GM12878 (cell line): ENCODE measurements around the gene TPP2. TPM values are rescaled to one million over a fixed set of nuclear protein-coding genes. Genes with fewer than 3 reads are reported as not detected.

Experiments used
- ATAC-seq: fragments of 200-7000 bp; cut with Tn5 transposase; 3 replicates; pipeline ENCODE4 v1.9.1; 2020; ENCODE audit warnings: mild to moderate bottlenecking, moderate library complexity
- BruUV-seq: library from RNA; stranded (reverse); fragments of 400-500 nt; replicated peaks from 2 replicates; lab custom pipeline; 2021; lab: Mats Ljungman, UMichigan
- CTCF ChIA-PET: fragments of 300-600 bp; sonication (Branson Sonifier 250); formaldehyde crosslinking; extraction: SDS; loops from one replicate; lab custom pipeline; 2021; ENCODE audit warnings: inconsistent platforms; lab: Yijun Ruan, JAX
- POLR2A ChIA-PET: fragments of 350-600 bp; formaldehyde crosslinking; extraction: SDS; loops from one replicate; lab custom pipeline; 2021; ENCODE audit warnings: inconsistent platforms; lab: Charles Lee
- RAD21 ChIA-PET: fragments of 300-600 bp; sonication (Branson Sonifier 250); formaldehyde crosslinking; loops from one replicate; lab custom pipeline; 2023; ENCODE audit warnings: antibody characterized with exemption; ENCODE audit not compliant: unreplicated experiment; lab: Charles Lee
- SMC1A ChIA-PET: fragments of 300-600 bp; sonication (Branson Sonifier 250); formaldehyde crosslinking; loops from one replicate; lab custom pipeline; 2023; ENCODE audit not compliant: unreplicated experiment, uncharacterized antibody; lab: Charles Lee
- DNase-seq: peaks from one replicate; pipeline ENCODE4 v3.0.0-alpha.2; 2011; ENCODE audit warnings: low read depth, low spot score
- FAIRE-seq: peaks from 3 replicates; lab custom pipeline; 2011; peaks lifted over from hg19 to GRCh38; lab: Jason Lieb, UNC
- H2AFZ ChIP-seq: 2 replicates; pipeline ENCODE4 v1.6.0; 2011; ENCODE audit warnings: low read depth, low read length, control low read depth; ENCODE audit not compliant: control insufficient read depth
- H3K27ac ChIP-seq: 2 replicates; pipeline ENCODE4 v1.5.1; 2011; ENCODE audit warnings: control low read depth; ENCODE audit not compliant: control insufficient read depth, insufficient read depth
- H3K27me3 ChIP-seq, 2 experiments: replicated peaks in 1 of 2; 2 replicates each; pipeline versions ENCODE4 v1.6.0 to v1.6.1; 2011; ENCODE audit warnings: low read length in 1 of 2; ENCODE audit not compliant: control insufficient read depth in 2 of 2, insufficient read depth in 2 of 2
- H3K36me3 ChIP-seq, 2 experiments: 2 replicates each; pipeline ENCODE4 v1.5.1; 2011; ENCODE audit warnings: low read length in 1 of 2; ENCODE audit not compliant: control insufficient read depth in 2 of 2, insufficient read depth in 2 of 2
- H3K4me1 ChIP-seq: 2 replicates; pipeline ENCODE4 v1.6.1; 2011; ENCODE audit warnings: mild to moderate bottlenecking, low read length, moderate library complexity, mixed read lengths; ENCODE audit not compliant: control insufficient read depth, insufficient read depth
- H3K4me2 ChIP-seq: 2 replicates; pipeline ENCODE4 v1.6.0; 2011; ENCODE audit warnings: control low read depth; ENCODE audit not compliant: control insufficient read depth, insufficient read depth
- H3K4me3 ChIP-seq: fragments of 200-600 bp; sonication (generic); 2 replicates; pipeline ENCODE4 v1.5.1; 2016
- H3K79me2 ChIP-seq: 2 replicates; pipeline ENCODE4 v1.6.0; 2011; ENCODE audit warnings: low read length; ENCODE audit not compliant: control insufficient read depth, insufficient read depth
- H3K9ac ChIP-seq: 2 replicates; pipeline ENCODE4 v1.8.0; 2011; ENCODE audit warnings: low read length, control low read depth, mixed read lengths; ENCODE audit not compliant: control insufficient read depth, insufficient read depth
- H3K9me3 ChIP-seq: replicated peaks from 3 replicates; pipeline ENCODE4 v1.5.1; 2011; ENCODE audit warnings: mild to moderate bottlenecking, low read length; ENCODE audit not compliant: control insufficient read depth, insufficient read depth
- H4K20me1 ChIP-seq: 2 replicates; pipeline ENCODE4 v1.6.0; 2011; ENCODE audit not compliant: control insufficient read depth, insufficient read depth
- ASH2L ChIP-seq: fragments of 300-600, 200-600 bp; sonication (generic); IDR thresholded peaks from 2 replicates; pipeline ENCODE4 v1.6.1; 2017; ENCODE audit warnings: low read depth, mild to moderate bottlenecking, borderline replicate concordance
- BCL11A ChIP-seq: IDR thresholded peaks from 2 replicates; pipeline ENCODE4 v1.6.1; 2011; ENCODE audit warnings: low read depth, low read length
- FOXM1 ChIP-seq: IDR thresholded peaks from 2 replicates; pipeline ENCODE4 v1.6.1; 2012; ENCODE audit warnings: low read depth, mild to moderate bottlenecking, inconsistent platforms, low read length, moderate library complexity
- GATAD2B ChIP-seq: fragments of 450-650 bp; conservative IDR thresholded peaks from 2 replicates; pipeline ENCODE4 v1.6.1; 2017; ENCODE audit warnings: low read depth, mild to moderate bottlenecking, moderate library complexity
- HCFC1 ChIP-seq: fragments of 150-350 bp; IDR thresholded peaks from 2 replicates; pipeline ENCODE4 v1.6.1; 2014; ENCODE audit warnings: low read length
- IRF4 ChIP-seq: IDR thresholded peaks from 2 replicates; pipeline ENCODE4 v1.6.1; 2011; ENCODE audit warnings: low read depth, low read length
- JUNB ChIP-seq: IDR thresholded peaks from 2 replicates; pipeline ENCODE4 v1.6.1; 2016; ENCODE audit warnings: antibody characterized with exemption, mild to moderate bottlenecking
- KLF5 ChIP-seq: fragments of 450-650 bp; IDR thresholded peaks from 2 replicates; pipeline ENCODE4 v1.6.1; 2014; ENCODE audit warnings: mild to moderate bottlenecking; ENCODE audit not compliant: partially characterized antibody
- MYC ChIP-seq: IDR thresholded peaks from 2 replicates; pipeline ENCODE4 v1.6.1; 2011; ENCODE audit warnings: mild to moderate bottlenecking, low read length, moderate library complexity, inconsistent platforms; ENCODE audit not compliant: insufficient read depth, insufficient replicate concordance, insufficient read length, severe bottlenecking
- SREBF1 ChIP-seq: IDR thresholded peaks from 2 replicates; pipeline ENCODE4 v1.6.1; 2012; ENCODE audit warnings: mild to moderate bottlenecking, low read length
- SRF ChIP-seq, 2 experiments: IDR thresholded peaks; 2 replicates each; pipeline ENCODE4 v1.6.1; 2011; ENCODE audit warnings: low read depth in 2 of 2, low read length in 2 of 2, mild to moderate bottlenecking in 1 of 2, moderate library complexity in 1 of 2
- TARDBP ChIP-seq: IDR thresholded peaks from 2 replicates; pipeline ENCODE4 v1.6.1; 2016; ENCODE audit warnings: borderline replicate concordance
- TCF3 ChIP-seq: IDR thresholded peaks from 2 replicates; pipeline ENCODE4 v1.6.1; 2012; ENCODE audit warnings: low read depth, mild to moderate bottlenecking, low read length, borderline replicate concordance; ENCODE audit not compliant: insufficient read depth
- WGBS: methylation state at CpG from one replicate; pipeline ENCODE4 v1.1.6; 2016; ENCODE audit warnings: low lambda C conversion rate; ENCODE audit not compliant: insufficient replicate concordance, insufficient coverage; ENCODE audit errors: missing lambda C conversion rate; 5-methylcytosine and 5-hydroxymethylcytosine counted together
- in situ Hi-C: fragments of 300-500 bp; cut with MboI; formaldehyde crosslinking; loops from 9 replicates; pipeline ENCODE4 v1.14.3; 2018; ENCODE audit warnings: mixed read lengths
- intact Hi-C: fragments of 100-400 bp; cut with micrococcal nuclease; formaldehyde crosslinking; loops from one replicate; pipeline ENCODE4 v1.14.2; 2022; ENCODE audit not compliant: unreplicated experiment
- polyA plus RNA-seq, 11 experiments: library from polyadenylated mRNA; depleted of rRNA in 4 of 11; unstranded in 6 of 11; stranded (reverse) in 5 of 11; fragments of >200 nt; fragmentation: Nextera tagmentation in 4 of 11; fragmentation: Illumina TruSeq in 1 of 11; extraction: Ambion mirVana in 4 of 11; extraction: Trizol in 1 of 11; gene quantifications; 1 replicate in 1 of 11; 2 replicates in 10 of 11; pipeline versions ENCODE4 v1.2.1 to v1.2.3, GENCODE V29; 2011 to 2016; ENCODE audit warnings: inconsistent platforms in 2 of 11, missing spikeins in 2 of 11, low read depth in 1 of 11
- total RNA-seq, 4 experiments: library from RNA; depleted of rRNA in 3 of 4; stranded (reverse); fragments of >200 nt in 3 of 4; fragmentation: Illumina TruSeq in 1 of 4; extraction: Trizol in 1 of 4; gene quantifications; 2 replicates each; pipeline versions ENCODE4 v1.2.1 to v1.2.3, GENCODE V29; 2013 to 2021
- TF ChIP-seq, protein P1 (sequence below), 3 experiments: IDR thresholded peaks in 2 of 3; conservative IDR thresholded peaks in 1 of 3; 2 replicates each; pipeline ENCODE4 v1.5.1; 2011; ENCODE audit warnings: low read depth in 3 of 3, low read length in 3 of 3, mild to moderate bottlenecking in 3 of 3, control low read depth in 2 of 3, moderate library complexity in 2 of 3, inconsistent platforms in 1 of 3, mixed read lengths in 1 of 3; ENCODE audit not compliant: control insufficient read depth in 2 of 3, insufficient read depth in 1 of 3; ENCODE audit errors: extremely low read depth in 1 of 3
- TF ChIP-seq, protein P2 (sequence below): fragments of 450-650 bp; conservative IDR thresholded peaks from 2 replicates; pipeline ENCODE4 v1.6.1; 2017; ENCODE audit warnings: mild to moderate bottlenecking, moderate library complexity
- TF ChIP-seq, protein P3 (sequence below): IDR thresholded peaks from 2 replicates; pipeline ENCODE4 v1.6.1; 2011; ENCODE audit warnings: low read depth, low read length, improper control_type of control experiment, borderline replicate concordance
- TF ChIP-seq, protein P4 (sequence below): fragments of 450-650 bp; IDR thresholded peaks from 2 replicates; pipeline ENCODE4 v1.6.1; 2016; ENCODE audit warnings: mild to moderate bottlenecking

Gene TPP2
- total and polyA plus RNA-seq, 10 of the 15 experiments (the other 5 are each of a cell fraction or from before 2014, with no cell fraction given): 18.4 to 82.3 (median 55.4) TPM

DNA sequence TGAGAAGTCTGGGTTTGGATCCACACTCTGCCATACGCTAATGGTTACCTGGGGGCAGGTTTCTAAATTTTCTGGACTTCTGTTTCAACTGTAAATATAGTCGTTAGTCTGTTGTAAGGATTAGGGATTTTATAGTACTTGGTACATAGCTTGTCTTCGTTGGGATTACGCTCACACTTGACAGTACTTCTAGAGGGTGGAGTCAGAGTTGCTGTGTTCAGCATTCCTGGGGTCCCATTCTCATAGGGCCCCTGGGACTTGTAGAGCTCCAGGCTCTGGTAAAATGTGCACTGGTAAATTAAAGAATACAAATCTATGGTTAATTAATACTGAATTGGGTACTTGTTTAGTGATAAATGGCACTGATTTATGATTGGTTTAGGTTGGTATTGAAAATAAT lies 45.2 kb downstream of the TPP2 start (continued):
- TF ChIP-seq, protein P1, sequence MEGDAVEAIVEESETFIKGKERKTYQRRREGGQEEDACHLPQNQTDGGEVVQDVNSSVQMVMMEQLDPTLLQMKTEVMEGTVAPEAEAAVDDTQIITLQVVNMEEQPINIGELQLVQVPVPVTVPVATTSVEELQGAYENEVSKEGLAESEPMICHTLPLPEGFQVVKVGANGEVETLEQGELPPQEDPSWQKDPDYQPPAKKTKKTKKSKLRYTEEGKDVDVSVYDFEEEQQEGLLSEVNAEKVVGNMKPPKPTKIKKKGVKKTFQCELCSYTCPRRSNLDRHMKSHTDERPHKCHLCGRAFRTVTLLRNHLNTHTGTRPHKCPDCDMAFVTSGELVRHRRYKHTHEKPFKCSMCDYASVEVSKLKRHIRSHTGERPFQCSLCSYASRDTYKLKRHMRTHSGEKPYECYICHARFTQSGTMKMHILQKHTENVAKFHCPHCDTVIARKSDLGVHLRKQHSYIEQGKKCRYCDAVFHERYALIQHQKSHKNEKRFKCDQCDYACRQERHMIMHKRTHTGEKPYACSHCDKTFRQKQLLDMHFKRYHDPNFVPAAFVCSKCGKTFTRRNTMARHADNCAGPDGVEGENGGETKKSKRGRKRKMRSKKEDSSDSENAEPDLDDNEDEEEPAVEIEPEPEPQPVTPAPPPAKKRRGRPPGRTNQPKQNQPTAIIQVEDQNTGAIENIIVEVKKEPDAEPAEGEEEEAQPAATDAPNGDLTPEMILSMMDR (IDR thresholded peaks at IDR 0.05 in 2 of 3, conservative IDR thresholded peaks at IDR 0.05 in 1 of 3; ENCODE audit: control insufficient read depth in 2 of 3, extremely low read depth in 1 of 3, insufficient read depth in 1 of 3, low read depth in 3 of 3, low read length in 3 of 3): no peak
- TF ChIP-seq ASH2L: no peak
- no peak for TF ChIP-seq KLF5
- TF ChIP-seq TCF3: no peak
- TF ChIP-seq JUNB: no peak

DNA sequence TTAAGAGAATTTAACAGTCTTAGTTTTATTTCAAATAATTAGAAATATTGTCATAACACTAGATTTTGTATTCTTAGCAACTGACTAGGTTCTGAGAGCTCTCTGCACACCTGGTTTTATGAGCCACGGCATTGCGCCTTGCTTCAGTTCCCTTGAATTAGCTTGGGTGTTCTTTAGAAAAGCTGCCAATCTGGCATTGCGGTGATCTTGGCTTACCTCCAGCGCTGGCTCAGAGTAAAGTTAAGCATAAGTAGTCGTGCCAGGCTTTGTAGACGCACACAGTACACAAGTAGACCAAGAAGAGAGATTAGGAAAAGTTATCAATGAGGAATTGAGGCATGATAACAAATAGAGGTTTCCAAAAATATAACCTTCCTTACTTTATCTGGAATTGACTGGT lies 45.7 kb downstream of the TPP2 start:
- intact Hi-C loops (no loop called here), in situ Hi-C loops (no loop called here)
- no peaks in the 10 kb centered on the region for H3K4me1 ChIP-seq
- no peak overlapping the region for H3K4me2 ChIP-seq
- no peak for DNase-seq
- RAD21 ChIA-PET: interaction anchor here (1.0 kb wide), 1 partner anchor 46 kb away, joined by 3 read pairs; no protein-coding TSS in a partner anchor
- no peak overlapping the region for H2AFZ ChIP-seq
- no peak for FAIRE-seq
- no peak overlapping the region for H3K9ac ChIP-seq
- POLR2A ChIA-PET: no interaction called here
- no peaks in the 10 kb centered on the region for H3K79me2 ChIP-seq
- WGBS: 84% methylated on average over 6 of the region's 6 CpGs
- no peak for ATAC-seq
- no peaks in the 10 kb centered on the region for H3K9me3 ChIP-seq
- CTCF ChIA-PET: interaction anchor here (0.8 to 1.8 kb wide), 3 partner anchors 51 to 127 kb away, joined by 3 to 7 read pairs (median 3); no protein-coding TSS in a partner anchor
- SMC1A ChIA-PET: interaction anchor here (0.9 to 1.4 kb wide), 3 partner anchors 11 to 29 kb away, joined by 3 to 4 read pairs (median 3); no protein-coding TSS in a partner anchor
- no peaks in the 10 kb centered on the region for H4K20me1 ChIP-seq
- no TSS peak for BruUV-seq
- H3K27ac ChIP-seq: no peak overlapping the region
- no peaks in the 10 kb centered on the region for H3K27me3 ChIP-seq
- peaks cover 1 to 47% of the 10 kb centered on the region in 2 experiments for H3K36me3 ChIP-seq
- no peak overlapping the region for H3K4me3 ChIP-seq
- TF ChIP-seq, protein P2, sequence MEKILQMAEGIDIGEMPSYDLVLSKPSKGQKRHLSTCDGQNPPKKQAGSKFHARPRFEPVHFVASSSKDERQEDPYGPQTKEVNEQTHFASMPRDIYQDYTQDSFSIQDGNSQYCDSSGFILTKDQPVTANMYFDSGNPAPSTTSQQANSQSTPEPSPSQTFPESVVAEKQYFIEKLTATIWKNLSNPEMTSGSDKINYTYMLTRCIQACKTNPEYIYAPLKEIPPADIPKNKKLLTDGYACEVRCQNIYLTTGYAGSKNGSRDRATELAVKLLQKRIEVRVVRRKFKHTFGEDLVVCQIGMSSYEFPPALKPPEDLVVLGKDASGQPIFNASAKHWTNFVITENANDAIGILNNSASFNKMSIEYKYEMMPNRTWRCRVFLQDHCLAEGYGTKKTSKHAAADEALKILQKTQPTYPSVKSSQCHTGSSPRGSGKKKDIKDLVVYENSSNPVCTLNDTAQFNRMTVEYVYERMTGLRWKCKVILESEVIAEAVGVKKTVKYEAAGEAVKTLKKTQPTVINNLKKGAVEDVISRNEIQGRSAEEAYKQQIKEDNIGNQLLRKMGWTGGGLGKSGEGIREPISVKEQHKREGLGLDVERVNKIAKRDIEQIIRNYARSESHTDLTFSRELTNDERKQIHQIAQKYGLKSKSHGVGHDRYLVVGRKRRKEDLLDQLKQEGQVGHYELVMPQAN: no peak
- TF ChIP-seq IRF4 (no peak), JUNB (no peak), TARDBP (no peak), HCFC1 (no peak), SREBF1 (no peak), SRF (IDR thresholded peaks at IDR 0.05; ENCODE audit: low read depth in 2 of 2, low read length in 2 of 2) (no peak), MYC (no peak), FOXM1 (no peak), GATAD2B (no peak), BCL11A (no peak)
- TF ChIP-seq, protein P3, sequence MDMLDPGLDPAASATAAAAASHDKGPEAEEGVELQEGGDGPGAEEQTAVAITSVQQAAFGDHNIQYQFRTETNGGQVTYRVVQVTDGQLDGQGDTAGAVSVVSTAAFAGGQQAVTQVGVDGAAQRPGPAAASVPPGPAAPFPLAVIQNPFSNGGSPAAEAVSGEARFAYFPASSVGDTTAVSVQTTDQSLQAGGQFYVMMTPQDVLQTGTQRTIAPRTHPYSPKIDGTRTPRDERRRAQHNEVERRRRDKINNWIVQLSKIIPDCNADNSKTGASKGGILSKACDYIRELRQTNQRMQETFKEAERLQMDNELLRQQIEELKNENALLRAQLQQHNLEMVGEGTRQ: no peak
- TF ChIP-seq, protein P4, sequence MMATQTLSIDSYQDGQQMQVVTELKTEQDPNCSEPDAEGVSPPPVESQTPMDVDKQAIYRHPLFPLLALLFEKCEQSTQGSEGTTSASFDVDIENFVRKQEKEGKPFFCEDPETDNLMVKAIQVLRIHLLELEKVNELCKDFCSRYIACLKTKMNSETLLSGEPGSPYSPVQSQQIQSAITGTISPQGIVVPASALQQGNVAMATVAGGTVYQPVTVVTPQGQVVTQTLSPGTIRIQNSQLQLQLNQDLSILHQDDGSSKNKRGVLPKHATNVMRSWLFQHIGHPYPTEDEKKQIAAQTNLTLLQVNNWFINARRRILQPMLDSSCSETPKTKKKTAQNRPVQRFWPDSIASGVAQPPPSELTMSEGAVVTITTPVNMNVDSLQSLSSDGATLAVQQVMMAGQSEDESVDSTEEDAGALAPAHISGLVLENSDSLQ: no peak
